Measurements from ENCODE around the gene MILR1.
"Not testable (repeated sequence)": the region's sequence is repeated elsewhere in the genome, so short reads cannot be mapped to it uniquely, and the experiment has no call there.

Gene MILR1

DNA sequence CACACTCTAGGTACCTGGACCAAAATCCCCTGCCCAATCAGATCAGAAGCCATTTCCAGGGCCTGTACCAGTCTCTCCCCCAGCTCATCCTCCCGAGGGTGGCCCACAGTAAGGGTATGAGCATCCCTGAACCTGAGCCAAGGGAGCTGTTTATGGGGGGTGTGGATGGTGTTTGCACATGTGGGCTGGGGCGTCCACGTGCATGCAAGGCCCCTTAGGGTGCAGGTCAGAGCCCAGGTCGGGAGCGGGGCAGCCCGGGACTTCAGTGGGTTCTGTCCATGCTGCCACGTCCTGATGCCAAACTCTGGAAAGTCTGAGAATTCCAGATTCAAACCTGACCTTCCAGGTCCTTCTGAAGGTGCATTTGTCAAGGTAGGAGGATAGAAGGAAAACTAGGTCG, 9.8 kb downstream of the MILR1 start:
- no peak for TF ChIP-seq POLR2A (IDR thresholded peaks at IDR 0.05; ENCODE audit: low read depth, low read length)
- no peak for TF ChIP-seq TAF1 (IDR thresholded peaks at IDR 0.05; ENCODE audit: borderline replicate concordance, low read depth, low read length)
- no peak for TF ChIP-seq POLR2AphosphoS5 (IDR thresholded peaks at IDR 0.05; ENCODE audit: low read depth, low read length)
- no peak for DNase-seq (ENCODE audit: insufficient read length)
- no peak for FAIRE-seq

DNA sequence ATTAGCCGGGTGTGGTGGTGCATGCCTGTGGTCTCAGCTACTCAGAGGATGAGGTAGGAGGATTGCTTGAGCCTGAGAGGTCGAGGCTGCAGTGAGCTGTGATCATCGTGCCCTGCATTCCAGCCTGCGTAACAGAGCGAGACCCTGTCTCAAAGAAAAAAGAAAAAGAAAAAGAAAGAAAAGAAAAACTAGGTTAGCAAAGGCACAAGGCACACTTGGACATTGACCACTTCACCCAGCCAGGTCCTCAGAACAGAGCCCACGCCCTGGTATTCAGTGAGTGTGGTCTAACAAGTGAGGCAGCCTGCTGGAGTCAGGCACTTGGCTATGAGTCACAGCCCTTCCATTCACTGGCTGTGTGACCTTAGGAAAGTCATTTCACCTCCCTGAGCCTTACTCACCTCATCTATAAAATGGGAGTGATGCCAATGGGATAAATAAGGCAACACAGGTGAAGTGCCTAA, 10.4 kb downstream of the MILR1 start:
- no peak for TF ChIP-seq POLR2AphosphoS5 (IDR thresholded peaks at IDR 0.05; ENCODE audit: low read depth, low read length)
- TF ChIP-seq POLR2A (IDR thresholded peaks at IDR 0.05; ENCODE audit: low read depth, low read length): no peak
- no peak for TF ChIP-seq TAF1 (IDR thresholded peaks at IDR 0.05; ENCODE audit: borderline replicate concordance, low read depth, low read length)
- FAIRE-seq: no peak
- no peak for DNase-seq (ENCODE audit: insufficient read length)

DNA sequence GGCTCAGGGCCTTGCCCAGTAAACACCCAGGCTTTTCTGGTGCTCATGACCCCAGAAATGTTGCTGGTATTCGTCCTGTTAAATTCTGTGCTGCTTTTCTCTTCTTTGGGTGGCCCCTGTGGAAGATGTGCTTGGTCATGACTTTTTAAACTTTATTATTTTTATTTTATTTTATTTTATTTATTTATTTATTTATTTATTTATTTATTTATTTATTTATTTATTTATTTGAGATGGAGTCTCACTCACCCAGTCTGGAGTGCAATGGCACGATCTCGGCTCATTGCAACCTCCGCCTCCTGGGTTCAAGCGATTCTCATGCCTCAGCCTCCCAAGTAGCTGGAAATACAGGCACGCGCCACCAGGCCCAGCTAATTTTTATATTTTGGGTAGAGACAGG, 10.9 kb downstream of the MILR1 start:
- not testable (repeated sequence) for FAIRE-seq; DNase-seq (ENCODE audit: insufficient read length)

DNA sequence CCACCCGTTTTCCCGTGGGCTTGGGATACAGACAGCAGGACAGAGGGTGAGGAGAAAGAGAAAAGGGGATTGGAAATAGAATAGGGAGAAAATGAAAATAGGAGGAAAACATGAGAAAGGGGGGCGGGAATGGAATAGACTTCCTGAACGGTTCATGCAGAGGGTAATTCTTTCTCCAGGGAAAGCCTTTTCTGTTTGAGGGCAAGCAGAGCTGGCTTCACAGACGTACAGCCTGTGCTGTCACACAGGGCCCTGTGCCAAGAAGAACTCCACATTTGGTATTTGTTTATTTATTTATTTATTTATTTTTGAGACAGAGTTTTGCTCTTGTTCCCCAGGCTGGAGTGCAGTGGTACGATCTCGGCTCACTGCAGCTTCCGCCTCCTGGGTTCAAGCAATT, 12.0 kb downstream of the MILR1 start:
- TF ChIP-seq POLR2A (IDR thresholded peaks at IDR 0.05; ENCODE audit: low read depth, low read length): no peak
- TF ChIP-seq TAF1 (IDR thresholded peaks at IDR 0.05; ENCODE audit: borderline replicate concordance, low read depth, low read length): no peak
- no peak for TF ChIP-seq POLR2AphosphoS5 (IDR thresholded peaks at IDR 0.05; ENCODE audit: low read depth, low read length)
- DNase-seq (ENCODE audit: insufficient read length): no peak
- FAIRE-seq: no peak

DNA sequence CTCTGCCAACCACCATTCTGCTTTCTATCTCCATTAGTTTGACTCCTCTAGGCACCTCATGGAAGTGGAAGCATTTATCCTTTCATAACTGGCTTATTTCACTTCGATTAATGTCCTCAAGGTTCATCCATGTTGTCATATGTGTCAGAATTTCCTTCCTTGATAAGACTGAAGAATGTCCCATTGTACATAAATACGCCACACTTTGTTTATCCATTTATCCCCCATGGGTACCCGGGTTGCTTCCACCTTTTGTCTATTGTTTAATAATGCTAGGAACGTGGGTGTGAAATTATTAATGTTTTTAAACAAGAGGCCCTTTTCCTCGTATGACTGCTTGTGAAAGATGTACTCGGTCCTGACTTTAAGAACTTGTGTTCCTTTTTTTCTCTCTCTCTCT, 12.9 kb downstream of the MILR1 start:
- no peak for DNase-seq (ENCODE audit: insufficient read length)
- TF ChIP-seq TAF1 (IDR thresholded peaks at IDR 0.05; ENCODE audit: borderline replicate concordance, low read depth, low read length) (no peak), POLR2A (IDR thresholded peaks at IDR 0.05; ENCODE audit: low read depth, low read length) (no peak), POLR2AphosphoS5 (IDR thresholded peaks at IDR 0.05; ENCODE audit: low read depth, low read length) (no peak)
- FAIRE-seq: no peak

DNA sequence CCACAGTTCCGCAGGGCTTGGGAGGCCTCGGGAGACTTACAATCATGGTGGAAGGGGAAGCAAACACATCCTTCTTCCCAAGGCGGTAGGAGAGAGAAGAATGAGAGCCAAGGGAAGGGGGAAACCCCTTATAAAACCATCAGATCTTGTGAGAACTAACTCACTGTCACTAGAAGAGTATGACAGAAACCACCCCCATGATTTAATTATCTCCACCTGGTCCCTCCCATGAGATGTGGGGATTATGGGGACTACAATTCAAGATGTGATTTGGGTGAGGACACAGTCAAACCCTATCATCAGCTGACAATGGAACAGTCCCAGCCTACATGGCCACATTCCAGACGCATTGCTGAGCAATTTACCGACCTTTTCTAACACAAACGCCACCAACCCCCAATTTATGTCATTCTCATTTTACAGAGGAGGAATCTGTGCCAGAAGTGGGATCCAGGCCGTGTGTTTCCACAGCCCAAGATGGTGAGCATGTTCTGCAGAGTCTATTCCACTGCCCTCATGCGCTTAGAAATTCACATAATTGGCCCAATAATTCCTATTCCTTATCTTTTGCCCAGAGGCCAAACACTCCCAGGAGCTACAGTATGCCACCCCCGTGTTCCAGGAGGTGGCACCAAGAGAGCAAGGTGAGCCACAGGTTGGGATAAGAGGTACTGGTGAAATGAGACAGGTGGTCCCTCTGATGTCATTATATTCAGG, 17.3 kb downstream of the MILR1 start:
- TF ChIP-seq TAF1 (IDR thresholded peaks at IDR 0.05; ENCODE audit: borderline replicate concordance, low read depth, low read length) (no peak), POLR2AphosphoS5 (IDR thresholded peaks at IDR 0.05; ENCODE audit: low read depth, low read length) (no peak), POLR2A (IDR thresholded peaks at IDR 0.05; ENCODE audit: low read depth, low read length) (no peak)
- FAIRE-seq: no peak
- DNase-seq (ENCODE audit: insufficient read length): no peak

DNA sequence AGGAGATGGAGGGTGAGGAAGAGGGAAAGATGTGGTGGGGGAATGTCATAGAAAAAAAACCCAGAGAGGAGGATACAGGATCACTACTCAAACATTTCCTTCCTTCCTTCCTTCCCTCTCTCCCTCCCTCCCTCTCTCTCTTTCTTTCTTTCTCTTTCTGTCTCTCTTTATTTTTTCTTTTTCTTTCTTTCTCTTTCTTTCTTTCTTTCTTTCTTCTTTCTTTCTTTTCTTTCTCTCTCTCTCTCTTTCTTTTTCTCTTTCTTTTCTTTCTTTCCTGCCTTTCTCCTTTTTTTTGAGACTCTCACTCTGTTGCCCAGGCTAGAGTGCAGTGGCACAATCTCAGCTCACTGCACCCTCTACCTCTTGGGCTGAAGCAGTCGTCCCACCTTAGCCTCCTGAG, 17.9 kb downstream of the MILR1 start:
- FAIRE-seq; DNase-seq (ENCODE audit: insufficient read length): not testable (repeated sequence)

DNA sequence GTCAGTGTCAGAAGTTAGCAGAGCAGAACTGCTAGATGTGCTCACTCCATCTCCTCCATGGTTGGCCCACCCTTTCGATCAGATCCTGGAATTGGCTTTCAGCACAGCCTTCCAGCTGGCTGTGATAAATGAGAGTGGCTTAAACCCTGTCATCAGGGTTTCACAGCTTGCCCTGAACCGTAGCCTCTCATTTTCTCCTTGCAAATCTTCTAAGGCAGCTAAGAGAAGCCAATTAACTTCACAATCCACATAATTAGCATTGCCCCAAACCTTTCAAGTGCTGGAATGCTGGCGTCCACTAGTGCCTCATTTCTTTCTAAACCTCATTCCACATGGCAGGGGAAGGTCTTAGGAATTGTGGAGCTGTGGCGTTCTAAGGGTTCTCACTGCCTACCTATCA, 21.7 kb downstream of the MILR1 start:
- FAIRE-seq (no peak), DNase-seq (ENCODE audit: insufficient read length) (no peak)
- TF ChIP-seq TAF1 (IDR thresholded peaks at IDR 0.05; ENCODE audit: borderline replicate concordance, low read depth, low read length) (no peak), POLR2AphosphoS5 (IDR thresholded peaks at IDR 0.05; ENCODE audit: low read depth, low read length) (no peak), POLR2A (IDR thresholded peaks at IDR 0.05; ENCODE audit: low read depth, low read length) (no peak)

DNA sequence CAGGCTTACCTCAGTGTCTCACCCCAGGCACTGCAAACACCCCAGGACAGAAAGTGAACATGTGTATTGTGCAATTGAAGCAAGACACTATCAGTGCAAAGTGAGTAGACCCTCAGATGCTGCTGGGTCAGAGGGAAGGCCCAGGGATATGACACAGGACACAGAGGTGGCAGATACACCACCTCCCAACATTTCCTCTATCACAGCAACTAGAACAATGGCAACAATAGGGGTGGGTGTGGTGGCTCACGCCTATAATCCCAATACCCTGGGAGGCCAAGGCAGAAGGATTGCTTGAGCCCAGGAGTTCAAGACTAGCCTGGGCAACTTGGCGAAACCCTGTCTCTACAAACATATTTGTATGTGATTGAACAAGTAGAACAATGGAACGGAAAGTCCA, 22.5 kb downstream of the MILR1 start:
- DNase-seq (ENCODE audit: insufficient read length) (no peak), FAIRE-seq (no peak)

DNA sequence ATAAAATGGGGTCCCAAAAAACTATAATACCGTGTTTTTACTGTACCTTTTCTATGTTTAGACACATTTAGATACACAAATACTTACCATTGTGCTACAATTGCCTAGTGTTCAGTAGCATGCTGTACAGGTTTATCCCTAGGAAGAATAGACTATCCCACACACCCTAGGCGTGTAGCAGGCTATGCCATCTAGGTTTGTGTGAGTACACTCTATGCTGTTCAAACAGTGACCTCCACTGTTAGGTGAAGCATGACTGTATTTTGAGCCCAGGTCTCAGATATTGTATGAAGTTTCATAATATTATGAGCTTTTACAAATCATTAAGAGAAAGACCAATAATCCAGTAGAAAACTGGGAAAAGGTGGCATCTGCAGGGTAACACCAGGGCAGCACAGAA, 23.6 kb downstream of the MILR1 start:
- FAIRE-seq (peak; percentile 30), DNase-seq (ENCODE audit: insufficient read length) (no peak)
- no peak for TF ChIP-seq POLR2AphosphoS5 (IDR thresholded peaks at IDR 0.05; ENCODE audit: low read depth, low read length)
- no peak for TF ChIP-seq TAF1 (IDR thresholded peaks at IDR 0.05; ENCODE audit: borderline replicate concordance, low read depth, low read length)

More for the DNA sequence above, 22.5 kb downstream of the MILR1 start:
- no peak for TF ChIP-seq POLR2AphosphoS5 (IDR thresholded peaks at IDR 0.05; ENCODE audit: low read depth, low read length)
- no peak for TF ChIP-seq POLR2A (IDR thresholded peaks at IDR 0.05; ENCODE audit: low read depth, low read length)
- no peak for TF ChIP-seq TAF1 (IDR thresholded peaks at IDR 0.05; ENCODE audit: borderline replicate concordance, low read depth, low read length)

DNA sequence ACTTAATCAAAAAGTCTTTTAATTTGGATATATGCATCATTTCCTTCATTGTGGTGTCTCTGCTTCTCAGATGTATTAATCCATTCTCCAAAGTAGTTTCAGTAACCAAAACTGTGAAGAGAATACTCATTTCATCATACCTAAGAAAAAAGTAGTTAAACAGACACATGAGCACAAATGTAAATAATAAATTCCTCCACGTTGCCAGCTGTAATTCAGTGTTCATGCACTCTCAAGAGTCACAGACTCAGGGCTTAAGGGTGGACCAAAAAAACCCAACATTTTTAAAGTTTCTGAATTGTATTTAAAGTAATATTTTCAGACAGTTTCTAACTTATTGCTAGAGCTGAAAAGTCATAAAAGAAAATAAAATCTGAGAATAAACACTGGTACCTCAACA, 28.9 kb downstream of the MILR1 start:
- FAIRE-seq (no peak), DNase-seq (ENCODE audit: insufficient read length) (no peak)
- TF ChIP-seq TAF1 (IDR thresholded peaks at IDR 0.05; ENCODE audit: borderline replicate concordance, low read depth, low read length) (no peak), POLR2A (IDR thresholded peaks at IDR 0.05; ENCODE audit: low read depth, low read length) (no peak), POLR2AphosphoS5 (IDR thresholded peaks at IDR 0.05; ENCODE audit: low read depth, low read length) (no peak)

DNA sequence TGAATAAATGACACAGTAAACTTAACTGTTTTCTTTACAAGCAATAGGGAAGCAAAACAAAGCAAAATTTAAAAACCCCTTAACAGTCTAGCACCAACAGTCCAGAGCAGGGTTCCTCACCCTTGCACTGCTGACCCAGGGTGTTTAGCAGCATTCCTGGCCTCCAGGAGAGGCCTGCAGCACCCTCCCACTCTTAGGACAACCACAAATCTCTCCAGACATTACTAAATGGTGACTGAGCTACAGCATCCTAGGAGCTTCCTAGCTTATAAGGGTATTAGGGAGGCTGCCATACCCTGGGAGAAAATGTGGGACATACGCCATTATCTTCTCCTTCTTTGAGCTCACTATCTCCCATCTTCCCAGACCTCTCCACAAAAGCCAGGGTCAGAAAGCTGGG, 32.0 kb downstream of the MILR1 start:
- TF ChIP-seq POLR2AphosphoS5 (IDR thresholded peaks at IDR 0.05; ENCODE audit: low read depth, low read length) (no peak), TAF1 (IDR thresholded peaks at IDR 0.05; ENCODE audit: borderline replicate concordance, low read depth, low read length) (no peak), POLR2A (IDR thresholded peaks at IDR 0.05; ENCODE audit: low read depth, low read length) (no peak)
- DNase-seq (ENCODE audit: insufficient read length) (no peak), FAIRE-seq (no peak)

DNA sequence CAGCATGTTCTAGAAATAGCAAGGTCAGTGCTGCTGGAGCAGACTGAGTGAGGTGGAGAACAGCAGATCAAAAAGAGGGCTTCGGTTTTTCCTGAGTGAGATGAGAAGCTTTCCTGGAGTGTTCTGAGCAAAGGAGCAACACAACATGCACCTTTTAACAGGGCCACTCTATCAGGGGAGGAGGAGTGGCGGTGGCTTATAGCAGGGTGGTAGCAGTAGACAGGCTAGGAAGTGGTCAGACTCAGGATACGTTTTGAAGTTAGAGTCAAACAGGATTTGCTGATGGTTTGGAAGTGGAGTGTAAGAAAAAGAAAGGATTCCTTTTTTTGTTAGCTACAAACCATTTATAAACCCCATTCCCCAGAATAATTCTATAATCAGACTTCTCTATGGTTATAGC, 35.5 kb downstream of the MILR1 start:
- FAIRE-seq (no peak), DNase-seq (ENCODE audit: insufficient read length) (no peak)
- TF ChIP-seq POLR2A (IDR thresholded peaks at IDR 0.05; ENCODE audit: low read depth, low read length) (no peak), TAF1 (IDR thresholded peaks at IDR 0.05; ENCODE audit: borderline replicate concordance, low read depth, low read length) (no peak), POLR2AphosphoS5 (IDR thresholded peaks at IDR 0.05; ENCODE audit: low read depth, low read length) (no peak)
